Duodenal mucosa (tissue), 2 donors: ENCODE measurements around the gene C19orf12.
A peak's percentile ranks its signal among the peaks of the same experiment; 100 is the strongest.

Source experiments
- H3K27ac ChIP-seq: one replicate; pipeline ENCODE4 v1.7.0; 2013; ENCODE audit warnings: low read depth, low read length
- H3K27me3 ChIP-seq, 2 donors: one replicate each; pipeline ENCODE4 v1.7.0; 2013; ENCODE audit warnings: low read length in 2 of 2, control low read depth in 1 of 2; ENCODE audit not compliant: insufficient read depth in 2 of 2, control insufficient read depth in 1 of 2
- H3K36me3 ChIP-seq, 2 donors: one replicate each; pipeline ENCODE4 v1.7.0; 2013; ENCODE audit warnings: low read length in 2 of 2, control low read depth in 1 of 2; ENCODE audit not compliant: insufficient read depth in 2 of 2, control insufficient read depth in 1 of 2
- H3K4me1 ChIP-seq, 2 donors: one replicate each; pipeline ENCODE4 v1.7.0; 2013; ENCODE audit warnings: low read length in 2 of 2, control low read depth in 1 of 2; ENCODE audit not compliant: insufficient read depth in 2 of 2, control insufficient read depth in 1 of 2
- H3K4me3 ChIP-seq, 2 donors: one replicate each; pipeline ENCODE4 v1.7.0; 2013; ENCODE audit warnings: low read length in 2 of 2, low read depth in 1 of 2
- H3K9ac ChIP-seq, 2 donors: one replicate each; pipeline ENCODE4 v1.7.0; 2013; ENCODE audit warnings: low read length in 2 of 2, low read depth in 1 of 2
- H3K9me3 ChIP-seq, 2 donors: one replicate each; pipeline ENCODE4 v1.7.0; 2013; ENCODE audit warnings: low read length in 2 of 2, control low read depth in 1 of 2; ENCODE audit not compliant: control insufficient read depth in 1 of 2

C19orf12 gene

GRCh38 chr19:29677001-29677817, 37.9 kb downstream of the C19orf12 start:
- H3K9me3 ChIP-seq = no peaks in the 10 kb centered on the region
- no peaks in the 10 kb centered on the region for H3K27me3 ChIP-seq
- no peak overlapping the region for H3K27ac ChIP-seq
- H3K4me1 ChIP-seq = peaks cover 5 to 24% of the 10 kb centered on the region in 2 donors
- H3K36me3 ChIP-seq = peaks cover 12 to 26% of the 10 kb centered on the region in 2 donors
- H3K9ac ChIP-seq = no peak overlapping the region
- H3K4me3 ChIP-seq = no peak overlapping the region

DNA sequence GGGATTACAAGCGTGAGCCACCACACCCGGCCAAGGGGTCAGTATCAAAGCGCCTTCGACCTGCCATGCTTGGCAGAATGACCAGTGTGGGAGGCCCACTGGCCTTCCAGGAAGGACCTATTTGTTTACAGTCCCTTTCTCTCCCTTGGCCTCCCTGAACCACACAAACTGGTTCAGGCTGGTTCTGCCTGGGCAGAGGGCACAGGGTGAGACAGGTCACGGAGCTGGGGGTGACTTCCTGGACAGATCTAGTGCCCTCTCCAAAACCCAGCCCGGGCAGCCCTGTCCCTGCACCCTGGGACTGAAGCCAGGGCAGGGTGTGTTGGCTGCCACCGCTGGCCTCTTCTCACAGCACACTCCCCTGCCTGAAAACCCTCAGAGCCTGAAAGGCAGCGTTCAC, 38.5 kb downstream of the C19orf12 start:
- no peak overlapping the region for H3K9ac ChIP-seq
- no peaks in the 10 kb centered on the region for H3K27me3 ChIP-seq
- peaks cover 12 to 26% of the 10 kb centered on the region in 2 donors for H3K36me3 ChIP-seq
- H3K9me3 ChIP-seq = no peaks in the 10 kb centered on the region
- no peak overlapping the region for H3K4me3 ChIP-seq
- no peak overlapping the region for H3K27ac ChIP-seq
- H3K4me1 ChIP-seq = peaks cover 3 to 25% of the 10 kb centered on the region in 2 donors

DNA sequence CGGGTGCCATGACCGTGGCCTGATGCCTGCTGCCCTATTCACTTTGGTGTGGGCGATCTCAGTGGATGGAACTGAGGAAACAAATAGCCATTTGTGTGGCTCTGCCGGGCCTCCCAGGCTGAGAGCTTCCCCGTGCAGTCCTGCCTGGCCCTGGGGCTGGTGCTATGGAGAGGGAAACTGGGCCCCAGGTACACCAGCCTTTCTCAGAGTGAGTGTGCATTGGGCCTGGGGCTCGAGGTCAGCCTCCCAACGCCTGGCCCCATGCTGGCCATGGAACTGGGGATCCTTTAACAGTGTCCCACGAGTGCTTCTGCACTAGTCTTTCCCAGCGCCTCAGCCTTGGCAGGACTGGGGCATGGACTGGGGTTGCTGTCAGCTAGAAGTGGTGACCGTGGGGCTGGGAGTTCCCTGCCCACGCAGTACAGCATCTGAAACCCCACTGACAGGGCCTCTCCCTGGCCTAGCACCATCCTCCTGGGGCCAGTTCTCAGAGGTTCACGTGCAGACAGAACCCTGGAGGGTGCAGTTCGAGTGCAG, 39.3 kb downstream of the C19orf12 start:
- Histone ChIP-seq H3K4me1 (peaks cover 0 to 20% of the 10 kb centered on the region in 2 donors), H3K9ac (no peak overlapping the region), H3K27me3 (no peaks in the 10 kb centered on the region), H3K27ac (no peak overlapping the region), H3K36me3 (peaks cover 12 to 26% of the 10 kb centered on the region in 2 donors), H3K9me3 (no peaks in the 10 kb centered on the region), H3K4me3 (no peak overlapping the region)

- Histone ChIP-seq H3K27me3 (no peaks in the 10 kb centered on the region), H3K9ac (no peak overlapping the region), H3K9me3 (no peaks in the 10 kb centered on the region), H3K36me3 (peaks cover 12 to 26% of the 10 kb centered on the region in 2 donors), H3K4me1 (peaks cover 0 to 19% of the 10 kb centered on the region in 2 donors), H3K27ac (no peak overlapping the region), H3K4me3 (no peak overlapping the region)
These were observed 39.9 kb downstream of the C19orf12 start for GRCh38 chr19:29675120-29675649.

- H3K27ac ChIP-seq = no peak overlapping the region
- no peak overlapping the region for H3K4me3 ChIP-seq
- no peak overlapping the region for H3K9ac ChIP-seq
- peaks cover 0 to 19% of the 10 kb centered on the region in 2 donors for H3K4me1 ChIP-seq
- H3K36me3 ChIP-seq = peaks cover 12 to 26% of the 10 kb centered on the region in 2 donors
- no peaks in the 10 kb centered on the region for H3K27me3 ChIP-seq
- no peaks in the 10 kb centered on the region for H3K9me3 ChIP-seq
These were observed 40.5 kb downstream of the C19orf12 start for GRCh38 chr19:29674374-29675119.

DNA sequence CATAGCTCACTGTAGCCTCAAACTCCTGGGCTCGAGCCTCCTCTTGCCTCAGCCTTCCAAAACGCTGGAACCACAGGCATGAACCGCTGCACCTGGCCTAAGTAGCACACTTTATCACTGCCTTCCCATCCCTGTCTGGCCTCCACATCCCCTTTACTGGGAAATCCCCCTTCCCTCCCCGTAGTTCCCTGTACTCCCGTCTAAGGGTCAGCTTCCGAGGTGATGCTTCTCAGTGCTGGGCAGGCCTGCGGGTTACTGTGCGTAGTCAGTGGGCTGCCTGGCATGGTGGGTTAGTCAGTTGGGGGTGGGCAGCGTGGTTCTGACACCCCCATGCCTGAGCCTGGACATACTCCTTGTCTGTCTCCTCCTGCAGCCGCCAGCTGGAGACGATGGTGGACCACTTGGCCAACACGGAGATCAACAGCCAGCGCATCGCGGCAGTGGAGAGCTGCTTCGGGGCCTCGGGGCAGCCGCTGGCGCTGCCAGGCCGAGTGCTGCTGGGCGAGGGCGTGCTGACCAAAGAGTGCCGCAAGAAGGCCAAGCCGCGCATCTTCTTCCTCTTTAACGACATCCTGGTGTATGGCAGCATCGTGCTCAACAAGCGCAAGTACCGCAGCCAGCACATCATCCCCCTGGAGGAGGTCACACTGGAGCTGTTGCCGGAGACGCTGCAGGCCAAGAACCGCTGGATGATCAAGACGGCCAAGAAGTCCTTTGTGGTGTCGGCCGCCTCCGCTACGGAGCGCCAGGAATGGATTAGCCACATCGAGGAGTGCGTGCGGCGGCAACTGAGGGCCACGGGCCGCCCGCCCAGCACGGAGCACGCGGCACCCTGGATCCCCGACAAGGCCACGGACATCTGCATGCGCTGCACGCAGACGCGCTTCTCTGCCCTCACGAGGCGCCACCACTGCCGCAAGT, 41.4 kb downstream of the C19orf12 start:
- Histone ChIP-seq H3K27ac (no peak overlapping the region), H3K9ac (no peak overlapping the region), H3K4me3 (peak overlapping the region in 1 of 2 donors; percentile 10), H3K9me3 (no peaks in the 10 kb centered on the region), H3K36me3 (peaks cover 12 to 26% of the 10 kb centered on the region in 2 donors), H3K27me3 (no peaks in the 10 kb centered on the region), H3K4me1 (peaks cover 0 to 23% of the 10 kb centered on the region in 2 donors)

DNA sequence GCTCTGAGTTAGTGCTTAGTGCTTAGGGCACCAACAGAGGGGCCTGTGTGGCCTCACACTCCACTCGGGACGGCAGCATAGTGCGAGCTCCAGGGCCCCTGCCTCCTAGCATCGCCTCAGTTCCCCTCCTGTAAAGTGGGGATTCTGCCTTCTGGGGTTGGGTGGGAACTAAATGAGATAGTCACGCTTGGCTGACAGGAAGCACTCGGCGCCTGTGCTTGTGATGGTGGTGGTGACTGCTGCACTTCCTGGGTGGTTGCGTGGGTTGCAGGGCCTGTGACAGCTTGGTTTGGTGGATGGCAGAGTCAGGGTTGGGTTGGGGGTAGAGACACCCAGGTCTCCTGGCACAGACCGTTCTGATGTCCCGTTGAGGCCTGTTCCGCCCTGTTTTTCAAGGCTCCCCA, 42.1 kb downstream of the C19orf12 start:
- H3K36me3 ChIP-seq = peaks cover 12 to 26% of the 10 kb centered on the region in 2 donors
- H3K27me3 ChIP-seq = no peaks in the 10 kb centered on the region
- peaks cover 0 to 20% of the 10 kb centered on the region in 2 donors for H3K4me1 ChIP-seq
- no peak overlapping the region for H3K9ac ChIP-seq
- H3K9me3 ChIP-seq = no peaks in the 10 kb centered on the region
- no peak overlapping the region for H3K4me3 ChIP-seq
- no peak overlapping the region for H3K27ac ChIP-seq

GRCh38 chr19:29672319-29672932, 42.6 kb downstream of the C19orf12 start:
- Histone ChIP-seq H3K4me1 (peaks cover 0 to 20% of the 10 kb centered on the region in 2 donors), H3K9ac (no peak overlapping the region), H3K4me3 (peak overlapping the region in 1 of 2 donors; percentile 28), H3K27me3 (no peaks in the 10 kb centered on the region), H3K9me3 (no peaks in the 10 kb centered on the region), H3K27ac (no peak overlapping the region), H3K36me3 (peaks cover 12 to 25% of the 10 kb centered on the region in 2 donors)
